ENCODE results near the gene SCN1B.
A peak's percentile ranks its signal among the peaks of the same experiment; 100 is the strongest.
"Not testable (repeated sequence)": the region's sequence is repeated elsewhere in the genome, so short reads cannot be mapped to it uniquely, and the experiment has no call there.

Gene SCN1B

DNA sequence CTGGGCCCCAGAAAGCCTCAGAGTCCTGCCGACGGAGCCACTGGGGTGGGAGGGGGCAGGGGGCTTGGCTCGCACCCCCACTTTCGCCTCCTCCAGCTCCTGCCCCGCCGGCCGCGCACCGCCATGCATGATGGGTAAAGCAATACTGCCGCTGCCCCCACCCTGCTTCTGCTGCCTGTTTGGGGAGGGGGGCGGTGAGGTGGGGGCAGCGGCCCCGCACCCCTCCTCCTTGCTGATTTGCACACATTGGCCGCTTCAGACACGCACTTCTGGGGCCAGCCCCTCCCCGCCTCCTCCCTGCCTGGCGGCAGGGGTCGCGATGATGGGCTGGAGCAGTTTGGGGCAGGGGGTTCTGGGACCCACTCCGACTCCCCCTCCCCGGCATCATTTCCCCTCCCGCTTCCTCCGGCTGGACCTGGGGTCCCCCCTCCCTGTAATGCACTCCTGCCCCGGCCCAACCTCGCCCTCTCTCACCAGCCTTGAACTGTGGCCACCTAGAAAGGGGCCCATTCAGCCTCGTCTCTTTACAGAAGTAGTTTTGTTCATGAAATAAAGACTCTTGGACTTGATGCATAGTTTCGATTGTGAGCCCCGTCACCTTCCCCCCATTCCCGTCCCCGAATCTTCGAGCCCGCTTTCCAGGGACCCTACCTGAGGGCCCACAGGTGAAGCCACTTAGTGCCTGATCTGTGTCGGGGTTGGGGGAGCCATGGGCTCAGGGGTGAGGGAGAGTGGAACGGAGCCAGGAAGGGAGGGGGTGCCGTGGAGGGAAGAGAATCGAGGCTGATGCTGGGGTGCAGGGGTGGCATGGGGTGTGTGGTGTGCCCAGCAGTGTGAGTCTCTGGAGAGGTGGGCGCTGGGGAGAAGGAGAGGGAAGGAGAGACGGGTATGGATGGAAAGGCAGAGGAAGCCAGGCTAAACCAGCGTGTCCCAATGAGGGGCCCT lies 9.9 kb downstream of the SCN1B start:
- no peak for DNase-seq

DNA sequence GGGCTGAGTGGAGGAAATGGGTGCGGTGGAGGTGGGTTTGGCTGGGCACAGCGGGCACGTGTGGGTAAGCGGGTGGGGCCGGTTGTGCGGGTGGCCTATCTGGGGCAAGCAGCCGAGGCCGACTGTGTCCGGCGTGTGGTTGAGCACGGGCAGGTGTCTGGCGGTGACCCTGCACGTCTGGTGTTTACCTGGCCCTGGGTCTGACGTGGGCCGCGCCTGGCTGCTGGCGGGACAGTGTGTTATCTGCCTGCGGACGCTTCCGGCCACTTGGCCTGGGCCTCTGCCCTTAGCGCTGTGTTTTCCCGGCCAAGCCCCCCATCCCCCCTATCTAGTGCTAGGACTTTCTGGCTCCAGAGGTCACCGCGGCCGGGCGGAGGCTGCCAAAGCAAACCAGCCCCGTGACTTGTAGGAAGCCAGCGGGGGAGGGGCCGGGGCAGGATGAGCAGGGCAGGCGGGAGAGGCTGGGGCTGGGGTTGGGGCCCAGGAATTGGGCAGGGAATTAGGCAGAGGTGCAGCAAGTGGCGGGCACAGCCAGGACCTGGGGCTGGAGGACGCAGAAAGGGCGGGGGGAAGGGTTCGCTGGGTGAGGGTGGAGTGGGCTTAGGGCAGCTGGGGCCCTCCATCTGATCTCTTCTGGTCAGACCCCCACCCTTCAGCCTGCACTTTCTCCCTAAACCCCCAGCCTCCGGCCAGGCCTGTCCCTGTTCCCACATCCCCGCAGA lies 10.7 kb downstream of the SCN1B start:
- DNase-seq, result no peak

DNA sequence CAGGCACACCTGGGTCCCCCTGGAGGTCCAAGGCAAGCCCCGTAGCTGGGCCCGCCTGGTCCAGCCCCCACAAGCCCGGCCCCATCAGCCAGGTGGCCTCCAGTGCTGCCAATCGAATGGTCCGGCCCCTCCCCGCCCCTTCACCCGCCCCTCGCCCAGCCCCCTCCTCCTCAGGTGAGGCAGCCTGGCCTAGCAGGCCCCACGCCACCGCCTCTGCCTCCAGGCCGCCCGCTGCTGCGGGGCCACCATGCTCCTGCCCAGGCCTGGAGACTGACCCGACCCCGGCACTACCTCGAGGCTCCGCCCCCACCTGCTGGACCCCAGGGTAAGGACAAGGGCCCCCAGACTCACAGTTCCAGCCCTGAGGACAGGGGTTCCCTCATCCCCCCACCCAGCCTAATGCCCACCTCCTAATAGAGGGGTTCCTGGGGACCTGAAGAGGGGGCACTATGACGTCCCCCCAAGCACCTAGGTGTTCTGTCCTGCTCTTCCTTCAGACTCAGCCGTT lies 11.3 kb downstream of the SCN1B start, which contains the start of gene HPN:
Gene HPN (plus strand): TSS at position 174 of the 508 bp plus-strand sequence. CDS start 786 bp downstream, outside the sequence.
- DNase-seq, result no peak

DNA sequence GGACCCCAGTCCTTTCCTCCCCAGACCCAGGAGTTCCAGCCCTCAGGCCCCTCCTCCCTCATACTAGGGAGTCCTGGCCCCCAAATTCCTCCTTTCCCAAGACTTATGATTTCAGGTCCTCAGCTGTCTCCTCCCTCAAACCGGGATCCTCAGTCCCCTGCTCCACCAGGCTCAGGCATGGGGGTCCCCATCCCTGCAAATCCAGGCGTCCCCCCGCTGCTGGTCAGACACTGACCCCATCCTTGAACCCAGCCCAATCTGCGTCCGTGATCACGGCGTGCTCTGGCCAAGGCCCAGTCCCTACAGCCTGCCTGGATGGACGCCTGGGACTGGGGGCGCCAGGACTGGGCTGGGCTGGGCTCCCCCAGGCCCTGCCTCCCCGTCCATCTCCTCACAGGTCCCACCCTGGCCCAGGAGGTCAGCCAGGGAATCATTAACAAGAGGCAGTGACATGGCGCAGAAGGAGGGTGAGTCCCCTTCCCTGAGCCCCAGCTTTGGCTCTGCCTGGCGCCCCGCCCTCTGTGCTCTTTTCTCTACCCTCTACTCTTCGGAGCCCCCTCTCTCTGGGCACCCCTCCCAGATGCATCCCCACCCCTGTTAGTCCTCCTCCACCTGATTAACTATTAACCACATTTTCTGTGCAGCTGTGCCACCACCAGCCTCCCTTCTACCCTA lies 11.9 kb downstream of the SCN1B start:
- no peak for DNase-seq

DNA sequence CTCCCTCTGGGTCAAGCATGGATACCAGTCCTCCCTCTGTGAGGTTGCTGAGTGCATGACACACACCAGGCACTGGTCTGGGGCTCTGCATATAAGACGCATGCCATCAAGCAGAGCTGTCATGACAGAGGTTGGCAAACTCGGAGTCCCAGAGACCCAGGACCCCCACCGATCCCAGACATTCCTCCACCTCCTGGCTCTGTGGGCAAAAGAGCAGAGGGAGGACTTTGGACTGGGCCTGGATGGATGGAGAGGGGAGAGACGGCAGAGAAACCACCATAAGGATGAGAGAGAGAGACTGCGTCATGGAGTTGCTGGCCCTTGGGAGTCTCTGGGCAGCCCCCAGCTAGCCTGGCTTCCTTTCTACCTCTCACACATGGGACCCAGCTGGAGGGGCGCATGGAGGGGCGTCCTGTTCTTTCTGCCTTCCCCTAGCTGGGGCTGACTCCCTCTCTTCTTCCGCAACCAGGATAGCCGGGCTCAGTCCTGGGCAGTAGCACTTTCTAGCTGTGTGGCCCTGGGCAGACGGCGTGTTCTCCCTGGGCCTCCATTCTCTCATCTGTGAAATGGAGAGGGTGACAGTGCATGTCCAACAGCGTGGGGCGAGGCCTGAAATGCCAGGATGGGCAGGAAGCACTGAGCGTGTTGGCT lies 12.8 kb downstream of the SCN1B start:
- DNase-seq, result no peak

DNA sequence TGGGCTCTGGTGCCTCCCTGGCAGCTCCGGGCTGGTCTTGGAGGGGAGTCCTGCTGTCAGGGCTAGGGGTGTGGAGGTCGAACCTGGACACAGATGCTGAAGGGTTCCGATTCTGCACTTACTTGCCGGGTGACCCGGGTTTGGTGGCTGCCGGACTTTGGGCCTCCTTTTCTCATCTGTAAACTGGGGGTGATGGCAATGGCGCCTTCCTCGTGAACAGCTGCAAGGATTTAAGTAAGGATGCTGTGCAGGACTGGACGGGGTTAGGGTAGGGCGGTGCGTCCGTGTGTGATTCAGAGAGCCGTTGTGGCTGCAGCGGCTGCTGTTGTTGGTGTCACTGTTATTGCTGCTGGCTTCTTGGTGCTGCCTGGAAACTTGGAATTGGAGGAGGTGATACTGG lies 13.6 kb downstream of the SCN1B start:
- no peak for DNase-seq

DNA sequence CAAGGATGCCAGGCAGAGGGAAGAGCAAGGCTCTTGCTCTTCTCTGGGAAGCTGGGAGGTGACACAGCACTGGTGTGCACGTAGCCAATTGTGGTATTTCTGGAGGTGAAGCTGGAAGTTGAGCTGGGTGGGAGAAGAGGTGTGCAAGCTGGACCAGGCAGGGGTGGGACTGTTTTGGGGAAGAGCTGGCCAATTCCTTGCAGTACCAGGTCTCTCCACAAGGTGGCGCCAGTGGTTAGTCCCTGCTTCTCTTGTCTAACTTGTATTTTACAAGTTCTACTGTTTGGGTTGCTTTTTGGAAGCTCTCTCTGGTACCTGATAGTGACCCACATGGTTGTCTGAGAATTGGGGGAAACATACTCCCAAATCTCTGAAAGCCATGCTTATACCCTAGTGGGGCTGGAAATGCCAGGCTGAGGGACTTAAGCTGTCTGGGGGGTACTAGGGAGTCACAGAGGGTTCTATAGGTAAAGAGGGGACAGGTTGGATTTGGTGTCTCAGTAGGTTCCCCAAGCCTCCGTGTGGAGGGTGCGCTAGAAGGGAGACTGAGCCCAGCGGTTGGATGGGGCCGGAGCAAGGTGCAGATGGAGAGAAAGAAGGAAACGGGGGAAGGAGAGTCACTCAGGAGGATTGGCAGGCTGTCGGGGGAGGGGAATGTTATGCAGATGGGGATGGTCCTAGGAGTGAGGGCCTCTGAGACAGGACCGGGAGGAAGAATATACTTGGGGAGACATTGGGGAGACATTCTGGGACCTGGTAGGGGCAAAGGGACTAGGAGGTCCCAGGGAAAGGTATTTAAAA lies 14.2 kb downstream of the SCN1B start:
- DNase-seq, result peak; percentile 48 to 59

DNA sequence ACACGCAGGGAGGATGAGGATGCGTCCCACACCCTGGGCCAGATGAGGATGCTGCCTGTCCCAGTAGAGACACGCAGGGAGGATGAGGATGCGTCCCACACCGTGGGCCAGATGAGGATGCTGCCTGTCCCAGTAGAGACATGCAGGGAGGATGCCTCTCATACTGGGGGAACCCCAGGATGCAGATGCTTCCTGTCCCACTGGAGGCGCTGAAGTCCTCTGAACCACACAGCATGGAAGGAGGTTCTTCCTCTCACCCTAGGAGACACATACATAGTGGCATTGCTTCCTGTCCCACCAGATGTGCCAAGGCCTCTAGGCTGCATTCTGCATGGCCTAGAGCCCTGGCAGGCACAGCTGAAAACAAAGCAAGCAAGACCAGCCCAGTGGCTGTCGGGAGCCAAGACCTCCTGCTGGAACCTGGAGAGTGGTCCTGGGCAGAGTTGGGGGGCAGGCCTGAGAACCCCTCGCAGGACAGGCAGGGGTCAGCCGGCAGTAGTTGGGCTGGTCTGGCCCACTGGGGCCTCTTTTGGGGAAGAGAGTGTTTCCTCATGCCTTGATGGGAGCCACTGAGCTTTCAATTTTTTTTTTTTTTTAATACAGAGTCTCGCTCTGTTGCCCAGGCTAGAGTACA lies 15.5 kb downstream of the SCN1B start:
- DNase-seq, result no peak

DNA sequence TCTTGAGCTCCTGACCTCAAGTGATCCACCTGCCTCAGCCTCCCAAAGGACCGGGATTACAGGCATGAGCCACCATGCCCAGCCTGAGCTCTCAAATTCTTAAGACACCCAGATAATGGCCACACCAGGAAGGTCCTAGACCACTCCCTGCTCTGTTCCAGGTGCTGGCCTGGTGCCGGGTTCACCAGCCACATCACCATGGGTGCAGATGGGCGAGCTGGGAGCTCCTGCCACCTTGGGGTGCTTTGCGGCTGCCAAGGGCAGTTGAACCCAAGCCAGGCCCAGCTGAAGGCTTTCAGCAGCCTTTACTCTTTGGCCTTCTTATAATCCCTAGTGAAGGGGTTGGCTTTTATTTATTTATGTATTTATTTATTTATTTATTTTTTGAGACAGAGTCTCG lies 16.2 kb downstream of the SCN1B start:
- no peak for DNase-seq

DNA sequence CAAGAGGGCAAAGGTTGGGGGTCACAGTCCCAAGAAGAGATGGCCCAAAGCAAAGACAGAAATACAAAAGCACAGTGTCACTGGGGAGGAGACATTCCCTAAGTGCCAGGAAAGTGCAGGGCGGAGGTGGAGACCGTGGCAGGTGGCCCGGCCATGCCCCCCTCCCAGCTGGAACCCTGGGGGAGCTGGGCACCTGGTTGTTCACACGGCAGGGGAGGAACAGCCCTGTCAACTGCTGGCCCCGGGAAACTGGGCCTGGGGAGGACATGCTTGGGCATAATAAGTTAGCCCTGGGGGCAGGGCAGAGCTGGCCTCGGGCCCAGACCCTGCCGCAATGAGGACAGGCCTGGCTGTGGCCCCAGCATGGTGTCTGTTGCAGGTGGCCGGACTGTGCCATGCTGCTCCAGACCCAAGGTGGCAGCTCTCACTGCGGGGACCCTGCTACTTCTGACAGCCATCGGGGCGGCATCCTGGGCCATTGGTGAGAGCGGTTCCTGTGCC lies 18.7 kb downstream of the SCN1B start:
- DNase-seq, result no peak

DNA sequence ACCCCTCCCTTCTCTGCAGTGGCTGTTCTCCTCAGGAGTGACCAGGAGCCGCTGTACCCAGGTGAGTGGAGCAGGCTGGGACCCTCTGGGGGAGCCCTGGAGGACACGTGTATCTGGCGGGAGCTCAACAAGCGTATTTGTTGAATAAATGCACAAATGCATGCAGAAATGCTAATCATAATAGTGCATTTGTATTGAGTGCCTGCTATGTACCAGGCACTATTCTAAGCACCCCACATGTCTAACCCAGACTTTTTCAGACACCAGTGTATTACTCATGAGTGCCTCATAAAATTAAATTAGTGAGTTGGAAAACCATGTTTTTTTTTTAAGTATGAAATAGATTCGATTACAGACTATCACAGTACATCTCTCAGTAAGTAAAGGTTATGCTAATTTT lies 19.2 kb downstream of the SCN1B start:
- DNase-seq, result no peak

DNA sequence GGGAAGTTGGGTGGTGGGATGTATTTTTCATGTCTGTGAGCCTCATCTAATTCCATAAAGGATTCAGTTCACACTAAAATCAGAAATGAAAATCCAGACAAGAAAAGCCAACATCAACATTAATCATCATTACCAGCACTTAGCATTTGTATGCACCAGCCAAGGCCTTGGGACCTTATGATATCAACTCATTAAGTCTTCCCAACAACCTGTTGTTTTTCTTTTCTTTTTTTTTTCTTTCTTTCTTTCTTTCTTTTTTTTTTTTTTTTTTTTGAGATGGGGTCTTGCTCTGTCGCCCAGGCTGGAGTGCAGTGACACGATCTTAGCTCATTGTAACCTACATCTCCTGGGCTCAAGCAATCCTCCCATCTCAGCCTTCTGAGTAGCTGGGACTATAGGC lies 20.4 kb downstream of the SCN1B start:
- DNase-seq, result not testable (repeated sequence)

DNA sequence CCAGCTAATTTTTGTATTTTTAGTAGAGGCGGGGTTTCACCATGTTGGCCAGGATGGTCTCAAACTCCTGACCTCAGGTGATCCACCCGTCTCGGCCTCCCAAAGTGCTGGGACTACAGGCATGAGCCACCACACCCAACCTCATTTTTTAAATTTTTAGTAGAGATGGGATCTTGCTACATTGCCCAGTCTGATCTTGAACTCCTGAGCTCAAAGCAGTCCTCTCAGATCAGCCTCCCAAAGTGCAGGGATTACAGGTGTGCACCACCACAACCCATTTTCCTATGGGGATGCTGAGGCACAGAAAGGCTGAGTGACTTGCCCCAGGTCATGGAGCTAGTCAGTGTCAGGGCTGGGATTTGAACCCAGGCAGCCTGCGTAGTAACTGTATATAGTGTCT lies 21.0 kb downstream of the SCN1B start:
- not testable (repeated sequence) for DNase-seq

DNA sequence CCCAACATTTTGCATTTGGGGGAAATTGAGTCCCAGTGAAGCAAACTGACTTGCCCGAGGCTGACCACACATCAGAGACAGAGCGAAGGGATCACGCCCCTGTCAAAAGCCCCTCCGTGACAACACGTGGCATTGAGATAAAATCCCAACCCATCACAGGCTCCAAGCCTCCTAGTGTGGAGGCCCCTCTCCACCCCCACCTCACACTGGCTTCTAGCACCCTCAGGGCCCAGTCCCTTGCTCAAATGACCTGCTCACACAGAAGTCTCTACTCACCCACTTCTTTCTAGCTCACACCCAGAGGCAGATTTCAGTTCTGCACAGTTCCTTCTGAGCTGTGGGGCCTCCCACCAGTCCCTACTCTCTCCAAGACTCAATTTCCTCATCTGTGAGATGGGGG lies 21.5 kb downstream of the SCN1B start:
- DNase-seq, result no peak

DNA sequence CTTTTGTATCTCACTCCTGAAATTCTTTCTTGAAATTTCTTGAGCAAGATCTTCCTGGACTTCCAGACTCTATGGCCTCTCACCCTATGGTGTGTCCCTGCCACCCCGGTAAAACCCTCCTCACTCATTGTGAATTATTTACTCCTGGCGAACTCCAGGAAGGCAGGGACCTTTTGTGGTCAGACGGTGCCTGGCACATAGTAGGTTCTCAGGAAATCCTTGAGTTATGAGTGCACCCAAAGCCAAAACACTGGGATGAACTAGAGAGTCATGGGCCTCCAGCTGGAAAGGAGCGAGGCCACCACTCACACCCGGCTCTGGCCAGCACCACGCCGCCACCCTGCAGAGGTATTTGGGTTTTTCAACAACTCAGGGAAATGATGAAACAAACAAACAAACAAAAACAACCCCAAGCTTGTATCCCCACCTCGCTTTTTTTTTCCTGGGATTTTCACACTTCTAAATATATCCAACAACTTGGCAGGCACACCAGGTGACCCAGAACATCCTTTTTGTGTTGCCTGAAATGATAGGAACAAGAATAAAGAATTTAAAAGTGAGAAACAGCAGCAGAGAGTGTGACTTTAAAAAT lies 22.4 kb downstream of the SCN1B start:
- no peak for DNase-seq

DNA sequence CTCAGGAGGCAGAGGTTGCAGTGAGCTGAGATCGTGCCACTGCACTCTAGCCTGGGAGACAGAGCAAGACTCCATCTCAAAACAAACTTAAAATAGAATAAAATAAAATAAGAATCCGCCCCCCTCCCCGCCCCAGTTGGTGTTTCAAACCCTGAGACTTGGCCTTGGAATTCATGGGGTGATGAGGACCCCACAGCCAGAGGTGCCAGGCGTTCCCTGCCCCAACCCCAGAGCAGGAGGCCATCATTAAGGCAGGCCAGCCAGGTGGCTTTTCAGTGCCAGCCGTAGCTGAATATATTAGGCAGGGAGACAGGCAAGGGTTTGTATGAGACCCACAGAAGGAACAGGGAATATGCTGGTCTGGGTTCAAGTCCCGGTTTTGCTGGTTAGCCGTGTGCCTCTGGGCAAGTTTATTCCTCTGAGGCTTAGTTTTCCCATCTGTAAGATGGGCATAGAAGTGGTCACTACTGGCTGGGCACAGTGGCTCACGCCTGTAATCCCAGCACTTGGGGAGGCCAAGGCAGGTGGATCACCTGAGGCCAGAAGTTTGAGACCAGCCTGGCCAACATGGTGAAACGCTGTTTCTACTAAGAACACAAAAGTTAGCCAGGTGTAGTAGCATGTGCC lies 23.5 kb downstream of the SCN1B start:
- no peak for DNase-seq

DNA sequence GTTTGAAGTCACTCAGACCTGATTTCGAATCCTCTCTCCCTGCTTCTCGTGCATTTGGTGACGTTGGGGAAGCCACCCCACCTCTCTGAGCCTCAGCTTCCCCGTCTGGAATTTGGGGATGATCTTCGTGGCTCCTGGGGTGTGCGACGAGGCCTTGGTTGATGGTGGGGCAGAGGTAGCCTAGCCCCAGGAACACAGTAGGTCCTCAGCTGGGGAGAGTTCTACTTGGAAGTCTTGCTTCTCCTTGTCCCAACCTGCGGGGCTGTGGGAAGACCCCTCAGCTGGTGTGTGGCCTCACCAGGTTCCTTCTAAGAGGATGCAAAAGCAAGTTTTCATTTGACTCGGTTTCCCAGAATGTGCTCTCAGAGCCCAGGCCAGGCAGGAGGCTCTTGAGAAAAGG lies 24.4 kb downstream of the SCN1B start:
- no peak for DNase-seq

DNA sequence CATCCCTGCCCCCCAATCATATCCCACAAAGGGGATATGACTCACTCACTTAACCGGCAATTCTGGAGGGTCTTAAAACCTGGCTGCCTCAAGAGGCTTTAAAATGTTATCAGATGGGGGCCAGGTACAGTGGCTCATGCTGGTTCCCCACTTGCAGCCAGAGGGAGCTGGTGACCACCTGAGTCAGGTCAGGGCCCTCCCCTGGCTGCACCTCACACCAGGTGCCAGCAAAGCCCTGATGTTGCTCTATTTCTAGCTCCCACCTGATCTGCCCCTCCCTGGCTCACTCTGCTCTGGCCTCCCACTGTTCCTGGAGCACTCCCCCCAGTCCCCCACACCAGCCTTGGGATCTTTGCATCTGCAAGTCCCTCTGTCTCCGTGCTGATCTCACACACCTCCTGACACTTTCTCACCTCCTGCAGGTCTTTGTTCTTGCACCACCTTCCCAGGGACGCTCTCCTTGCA lies 25.5 kb downstream of the SCN1B start:
- no peak for DNase-seq

DNA sequence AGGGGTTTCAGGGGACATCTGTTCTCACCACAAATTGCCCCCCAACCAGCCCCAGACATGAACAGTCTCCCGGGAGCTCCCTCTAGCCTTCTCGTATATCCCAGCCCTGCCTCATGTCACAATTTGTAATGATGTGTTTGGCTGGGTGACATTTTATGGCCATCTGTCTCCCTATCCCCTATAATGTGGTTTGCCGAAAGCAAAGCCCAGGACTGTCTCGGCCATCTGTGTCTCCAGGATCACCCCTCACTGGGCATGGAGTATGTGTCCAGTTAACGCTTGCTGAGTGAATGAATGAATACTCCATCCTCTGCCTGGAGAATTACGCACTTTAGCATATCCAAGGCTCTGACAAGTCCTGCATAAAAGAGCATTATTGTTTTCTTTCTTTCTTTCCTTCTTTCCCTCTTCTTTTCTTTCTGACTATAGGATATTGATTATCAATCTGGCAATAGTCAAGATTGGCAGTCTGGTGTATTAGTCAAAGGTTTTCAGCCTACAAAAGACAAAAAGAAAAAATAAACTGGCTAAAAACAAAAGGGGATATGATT lies 26.3 kb downstream of the SCN1B start:
- DNase-seq, result no peak

DNA sequence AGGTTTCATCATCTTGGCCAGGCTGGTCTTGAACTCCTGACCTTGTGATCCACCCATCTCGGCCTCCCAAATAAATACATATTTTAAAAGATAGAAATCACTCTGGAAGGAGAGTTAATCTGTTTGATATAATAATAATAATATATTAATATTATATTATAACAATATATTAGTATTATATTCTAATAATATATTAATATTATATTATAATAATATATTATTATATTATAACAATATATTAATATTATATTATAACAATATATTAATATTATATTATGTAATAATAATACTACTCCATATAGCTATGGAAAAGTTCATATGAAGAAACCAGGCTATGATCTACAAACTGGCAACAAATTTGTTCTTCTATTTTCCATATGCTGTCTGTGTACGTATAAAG lies 28.1 kb downstream of the SCN1B start:
- DNase-seq, result no peak

Measured in activated CD4-positive, alpha-beta T cell treated with anti-CD3 and anti-CD28 coated beads, Interleukin-2, amount 50 U/mL, for 4 hours (primary cell).